WERI-Rb-1 (cell line): ENCODE data around the gene BCAM.

Experiments used
- DNase-seq: peaks from one replicate; pipeline ENCODE4 v3.0.0-alpha.2; 2020
- H3K27ac ChIP-seq: fragments of 250-450 bp; sonication (Bioruptor Pico); 2 replicates; pipeline ENCODE4 v1.5.1; 2020; ENCODE audit warnings: mild to moderate bottlenecking, moderate library complexity
- H3K27me3 ChIP-seq: fragments of 250-450 bp; sonication (Bioruptor Pico); 2 replicates; pipeline ENCODE4 v1.5.1; 2021; ENCODE audit warnings: mild to moderate bottlenecking, low read depth, moderate library complexity; ENCODE audit not compliant: insufficient read depth, severe bottlenecking
- H3K36me3 ChIP-seq: fragments of 250-450 bp; sonication (Bioruptor Pico); 2 replicates; pipeline ENCODE4 v1.5.1; 2020; ENCODE audit warnings: mild to moderate bottlenecking, moderate library complexity
- H3K4me3 ChIP-seq: 2 replicates; pipeline ENCODE4 v1.5.1; 2011; ENCODE audit warnings: low read depth, mild to moderate bottlenecking, control low read depth, low read length
- H3K9me3 ChIP-seq: fragments of 250-450 bp; sonication (Bioruptor Pico); 2 replicates; pipeline ENCODE4 v1.5.1; 2021; ENCODE audit warnings: mild to moderate bottlenecking, moderate library complexity; ENCODE audit not compliant: severe bottlenecking
- CTCF ChIP-seq: IDR thresholded peaks from 2 replicates; pipeline ENCODE4 v1.5.1; 2011; ENCODE audit warnings: low read depth, mild to moderate bottlenecking, control low read depth, inconsistent platforms, low read length

The BCAM gene

GRCh38 chr19:44796701-44797115 lies 12.2 kb upstream of the BCAM start:
- Histone ChIP-seq H3K4me3 (no peak overlapping the region), H3K27ac (no peak overlapping the region), H3K36me3 (no peaks in the 10 kb centered on the region), H3K9me3 (no peaks in the 10 kb centered on the region), H3K27me3 (no peaks in the 10 kb centered on the region)
- no peak for DNase-seq
- TF ChIP-seq CTCF = no peak

GRCh38 chr19:44799627-44800346 lies 9.1 kb upstream of the BCAM start:
- TF ChIP-seq CTCF = no peak
- H3K36me3 ChIP-seq = no peaks in the 10 kb centered on the region
- no peaks in the 10 kb centered on the region for H3K27me3 ChIP-seq
- H3K27ac ChIP-seq = no peak overlapping the region
- no peak overlapping the region for H3K4me3 ChIP-seq
- no peak for DNase-seq
- no peaks in the 10 kb centered on the region for H3K9me3 ChIP-seq

- TF ChIP-seq CTCF = peak; percentile 91
- DNase-seq = peak; percentile 91
- H3K9me3 ChIP-seq = no peaks in the 10 kb centered on the region
- H3K27ac ChIP-seq = no peak overlapping the region
- H3K4me3 ChIP-seq = no peak overlapping the region
- H3K36me3 ChIP-seq = no peaks in the 10 kb centered on the region
- H3K27me3 ChIP-seq = no peaks in the 10 kb centered on the region
Observed at GRCh38 chr19:44800461-44800860, 8.4 kb upstream of the BCAM start.

- no peaks in the 10 kb centered on the region for H3K27me3 ChIP-seq
Observed at GRCh38 chr19:44803442-44804428, 5.2 kb upstream of the BCAM start.

GRCh38 chr19:44806291-44806690 lies 2.6 kb upstream of the BCAM start:
- Histone ChIP-seq H3K27ac (no peak overlapping the region), H3K9me3 (no peaks in the 10 kb centered on the region), H3K4me3 (no peak overlapping the region), H3K27me3 (no peaks in the 10 kb centered on the region), H3K36me3 (no peaks in the 10 kb centered on the region)
- no peak for TF ChIP-seq CTCF
- no peak for DNase-seq

More at GRCh38 chr19:44803442-44804428, 5.2 kb upstream of the BCAM start:
- DNase-seq = no peak
- no peaks in the 10 kb centered on the region for H3K36me3 ChIP-seq
- H3K27ac ChIP-seq = no peak overlapping the region
- H3K4me3 ChIP-seq = no peak overlapping the region
- no peak for TF ChIP-seq CTCF
- H3K9me3 ChIP-seq = no peaks in the 10 kb centered on the region
